GM12873 (cell line): ENCODE results near the gene HNRNPD.

Experiments used
- TF ChIP-seq, protein P1 (sequence below): IDR thresholded peaks from 2 replicates; pipeline ENCODE4 v1.5.1; 2012; ENCODE audit warnings: low read depth, mild to moderate bottlenecking, moderate library complexity, low read length, control low read depth; ENCODE audit not compliant: insufficient read depth; ENCODE audit errors: missing control alignments

HNRNPD gene

GRCh38 chr4:82401600-82401999 lies 27.8 kb upstream of the HNRNPD start:
- TF ChIP-seq, protein P1, sequence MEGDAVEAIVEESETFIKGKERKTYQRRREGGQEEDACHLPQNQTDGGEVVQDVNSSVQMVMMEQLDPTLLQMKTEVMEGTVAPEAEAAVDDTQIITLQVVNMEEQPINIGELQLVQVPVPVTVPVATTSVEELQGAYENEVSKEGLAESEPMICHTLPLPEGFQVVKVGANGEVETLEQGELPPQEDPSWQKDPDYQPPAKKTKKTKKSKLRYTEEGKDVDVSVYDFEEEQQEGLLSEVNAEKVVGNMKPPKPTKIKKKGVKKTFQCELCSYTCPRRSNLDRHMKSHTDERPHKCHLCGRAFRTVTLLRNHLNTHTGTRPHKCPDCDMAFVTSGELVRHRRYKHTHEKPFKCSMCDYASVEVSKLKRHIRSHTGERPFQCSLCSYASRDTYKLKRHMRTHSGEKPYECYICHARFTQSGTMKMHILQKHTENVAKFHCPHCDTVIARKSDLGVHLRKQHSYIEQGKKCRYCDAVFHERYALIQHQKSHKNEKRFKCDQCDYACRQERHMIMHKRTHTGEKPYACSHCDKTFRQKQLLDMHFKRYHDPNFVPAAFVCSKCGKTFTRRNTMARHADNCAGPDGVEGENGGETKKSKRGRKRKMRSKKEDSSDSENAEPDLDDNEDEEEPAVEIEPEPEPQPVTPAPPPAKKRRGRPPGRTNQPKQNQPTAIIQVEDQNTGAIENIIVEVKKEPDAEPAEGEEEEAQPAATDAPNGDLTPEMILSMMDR: no peak

DNA sequence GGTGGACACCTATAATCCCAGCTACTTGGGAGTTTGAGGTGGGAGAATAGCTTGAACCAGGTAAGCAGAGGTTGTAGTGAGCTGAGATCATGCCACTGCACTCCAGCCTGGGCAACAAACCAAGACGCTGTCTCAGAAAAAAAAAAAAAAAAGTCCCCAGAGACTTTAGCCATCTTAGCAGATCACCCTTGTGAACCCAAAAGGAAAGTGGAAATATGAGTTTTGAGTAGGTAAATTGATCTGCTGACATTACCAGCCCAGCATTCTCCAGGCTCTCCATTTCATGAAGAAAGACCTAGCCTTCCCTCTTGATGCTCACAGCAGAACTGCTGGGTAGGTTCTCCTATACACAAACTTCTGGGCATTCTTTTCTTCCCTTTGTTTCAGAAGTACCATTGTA lies 24.5 kb upstream of the HNRNPD start:
- TF ChIP-seq, protein P1: no peak

GRCh38 chr4:82397527-82397926 lies 23.7 kb upstream of the HNRNPD start:
- TF ChIP-seq, protein P1: no peak

- TF ChIP-seq, protein P1: no peak
These were observed 21.1 kb upstream of the HNRNPD start for GRCh38 chr4:82394896-82395295.

DNA sequence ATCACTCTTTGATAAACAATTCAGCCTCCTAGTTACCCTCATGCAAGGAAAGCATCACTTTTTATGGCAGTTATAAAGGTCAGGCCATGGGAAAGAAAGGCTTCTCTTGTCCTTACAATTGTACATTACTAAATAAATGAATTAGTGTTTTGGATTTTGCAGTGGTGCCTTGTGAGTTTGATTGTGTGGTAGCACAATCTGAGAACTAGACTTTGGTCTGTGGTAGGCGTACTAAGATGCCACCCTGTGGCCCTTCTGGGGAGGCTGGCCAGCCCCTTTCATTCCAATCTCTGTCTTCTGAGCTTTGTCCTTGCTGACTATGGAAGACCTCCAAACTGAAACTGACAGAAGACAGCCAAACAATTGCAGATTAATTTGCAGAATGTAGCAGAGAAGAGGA lies 14.6 kb upstream of the HNRNPD start:
- TF ChIP-seq, protein P1: no peak

- TF ChIP-seq, protein P1: no peak
These were observed 9.0 kb upstream of the HNRNPD start for GRCh38 chr4:82382751-82383150.

- TF ChIP-seq, protein P1: no peak
These were observed 8.0 kb upstream of the HNRNPD start for GRCh38 chr4:82381661-82382296.
